Esophagus (tissue), 2 donors: ENCODE measurements around the gene EXOSC6. TPM values are rescaled to one million over a fixed set of nuclear protein-coding genes. Genes with fewer than 3 reads are reported as not detected.
"Not testable (repeated sequence)": the region's sequence is repeated elsewhere in the genome, so short reads cannot be mapped to it uniquely, and the experiment has no call there.

Source experiments
- H3K27ac ChIP-seq, 2 donors: one replicate each; pipeline ENCODE4 v1.5.1; 2013; ENCODE audit warnings: low read depth in 2 of 2, mild to moderate bottlenecking in 2 of 2, inconsistent platforms in 1 of 2, low read length in 1 of 2, moderate library complexity in 1 of 2
- H3K27me3 ChIP-seq, 2 donors: one replicate each; pipeline ENCODE4 v1.6.1; 2013; ENCODE audit warnings: low read length in 2 of 2, control low read depth in 1 of 2, mild to moderate bottlenecking in 1 of 2; ENCODE audit not compliant: insufficient read depth in 2 of 2, control insufficient read depth in 1 of 2
- H3K36me3 ChIP-seq, 2 donors: one replicate each; pipeline ENCODE4 v1.6.1; 2013; ENCODE audit warnings: low read length in 1 of 2; ENCODE audit not compliant: control insufficient read depth in 2 of 2, insufficient read depth in 2 of 2
- H3K4me1 ChIP-seq, 2 donors: one replicate each; pipeline ENCODE4 v1.6.1; 2013; ENCODE audit warnings: low read length in 1 of 2; ENCODE audit not compliant: control insufficient read depth in 2 of 2, insufficient read depth in 2 of 2
- H3K4me3 ChIP-seq, 2 donors: one replicate each; pipeline ENCODE4 v1.5.1; 2013; ENCODE audit warnings: low read length in 2 of 2, mild to moderate bottlenecking in 2 of 2, low read depth in 1 of 2, moderate library complexity in 1 of 2
- H3K9me3 ChIP-seq, 2 donors: one replicate each; pipeline ENCODE4 v1.6.1; 2013; ENCODE audit warnings: mild to moderate bottlenecking in 2 of 2, low read depth in 1 of 2, low read length in 1 of 2, moderate library complexity in 1 of 2; ENCODE audit not compliant: control insufficient read depth in 2 of 2, insufficient read depth in 1 of 2
- WGBS, 2 donors: extraction: QIAGEN DNeasy Blood & Tissue Kit; methylation state at CpG; one replicate each; pipeline ENCODE4 v1.1.7; 2013; 5-methylcytosine and 5-hydroxymethylcytosine counted together
- polyA plus RNA-seq, 2 donors: library from polyadenylated mRNA; stranded (reverse); fragments of 200-250 nt; gene quantifications; one replicate each; pipeline ENCODE4 v1.2.3, GENCODE V29; 2013
- donor health status: healthy with polysubstance abuse.
- donor health status: Bipolar disorder and iron deficiency.

The EXOSC6 gene
- polyA plus RNA-seq, 2 donors, result 6.9 to 7.0 TPM

DNA sequence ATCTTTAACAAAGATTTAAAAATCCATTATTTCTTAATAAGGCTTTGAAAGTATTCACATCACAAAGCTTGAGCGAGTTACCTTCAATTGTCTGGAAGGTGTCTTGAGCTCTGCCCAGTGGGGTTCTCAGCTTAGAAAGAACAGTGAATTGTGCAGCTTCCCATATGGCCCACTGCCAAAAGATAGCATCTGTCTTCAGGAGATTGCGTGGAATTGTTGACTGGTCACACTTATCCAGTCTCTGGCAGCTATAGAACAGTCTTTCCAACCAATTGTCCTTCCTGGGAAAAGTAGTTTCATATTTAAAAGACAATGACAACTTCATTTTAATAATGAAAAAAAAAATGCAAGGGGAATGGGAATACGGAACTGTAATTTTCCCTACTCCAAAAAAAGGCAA is 19.9 kb downstream of the EXOSC6 start:
- H3K9me3 ChIP-seq, H3K27me3 ChIP-seq, H3K36me3 ChIP-seq, H3K4me3 ChIP-seq, H3K4me1 ChIP-seq, H3K27ac ChIP-seq: not testable (repeated sequence)
- 77 to 86% methylated on average over 2 of the region's 3 CpGs for WGBS, 2 donors

DNA sequence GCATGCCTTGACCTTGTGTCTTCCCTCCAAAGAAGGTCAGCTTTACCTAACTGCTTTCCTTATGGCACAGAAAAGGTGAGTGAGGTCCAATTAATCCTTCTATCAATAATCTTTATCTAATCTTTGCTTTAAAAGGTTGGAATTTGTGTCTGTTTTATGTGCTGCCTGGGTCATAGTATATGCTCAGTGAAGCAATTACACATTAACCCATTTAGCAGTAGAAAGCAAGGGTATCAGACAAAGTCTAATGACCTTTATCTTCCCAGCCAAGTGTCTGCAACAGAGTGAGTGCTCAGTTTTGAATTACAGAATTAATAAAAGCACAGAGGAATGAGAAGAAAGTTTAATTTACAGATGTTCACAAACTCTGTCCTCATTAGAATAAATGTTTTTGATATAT is 25.7 kb downstream of the EXOSC6 start:
- H3K36me3 ChIP-seq, H3K4me1 ChIP-seq, H3K9me3 ChIP-seq, H3K4me3 ChIP-seq, H3K27me3 ChIP-seq, H3K27ac ChIP-seq: not testable (repeated sequence)

DNA sequence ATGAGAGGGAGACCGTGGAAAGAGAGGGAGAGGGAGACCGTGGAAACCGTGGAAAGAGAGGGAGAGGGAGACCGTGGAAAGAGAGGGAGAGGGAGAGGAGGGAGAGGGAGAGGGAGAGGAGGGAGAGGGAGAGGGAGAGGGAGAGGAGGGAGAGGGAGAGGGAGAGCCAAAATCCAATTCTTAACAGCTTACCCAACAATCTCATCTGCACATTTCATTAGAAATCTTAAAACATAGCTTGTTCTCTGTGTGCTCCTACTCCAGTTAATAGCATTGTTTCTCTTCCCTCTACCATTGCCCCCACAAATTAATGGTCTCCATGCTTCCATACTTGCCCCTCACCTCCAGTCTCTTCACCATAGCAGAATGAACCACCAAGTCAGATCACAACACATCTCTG is 26.3 kb downstream of the EXOSC6 start:
- H3K9me3 ChIP-seq, H3K27me3 ChIP-seq, H3K27ac ChIP-seq, H3K4me1 ChIP-seq, H3K4me3 ChIP-seq, H3K36me3 ChIP-seq: not testable (repeated sequence)
- 93 to 100% methylated on average over 3 of the region's 4 CpGs for WGBS, 2 donors

DNA sequence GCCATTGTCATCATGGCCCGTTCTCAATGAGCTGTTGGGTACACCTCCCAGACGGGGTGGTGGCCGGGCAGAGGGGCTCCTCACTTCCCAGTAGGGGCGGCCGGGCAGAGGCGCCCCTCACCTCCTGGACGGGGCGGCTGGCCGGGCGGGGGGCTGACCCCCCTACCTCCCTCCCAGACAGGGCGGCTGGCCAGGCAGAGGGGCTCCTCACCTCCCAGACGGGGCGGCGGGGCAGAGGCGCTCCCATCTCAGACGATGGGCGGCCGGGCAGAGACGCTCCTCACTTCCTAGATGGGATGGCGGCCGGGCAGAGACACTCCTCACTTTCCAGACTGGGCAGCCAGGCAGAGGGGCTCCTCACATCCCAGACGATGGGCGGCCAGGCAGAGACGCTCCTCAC is 27.1 kb downstream of the EXOSC6 start:
- WGBS, 2 donors, result 97% methylated on average over 6 to 19 of the region's 24 CpGs
- not testable (repeated sequence) for H3K36me3 ChIP-seq, H3K27ac ChIP-seq, H3K27me3 ChIP-seq, H3K4me3 ChIP-seq, H3K9me3 ChIP-seq, H3K4me1 ChIP-seq

DNA sequence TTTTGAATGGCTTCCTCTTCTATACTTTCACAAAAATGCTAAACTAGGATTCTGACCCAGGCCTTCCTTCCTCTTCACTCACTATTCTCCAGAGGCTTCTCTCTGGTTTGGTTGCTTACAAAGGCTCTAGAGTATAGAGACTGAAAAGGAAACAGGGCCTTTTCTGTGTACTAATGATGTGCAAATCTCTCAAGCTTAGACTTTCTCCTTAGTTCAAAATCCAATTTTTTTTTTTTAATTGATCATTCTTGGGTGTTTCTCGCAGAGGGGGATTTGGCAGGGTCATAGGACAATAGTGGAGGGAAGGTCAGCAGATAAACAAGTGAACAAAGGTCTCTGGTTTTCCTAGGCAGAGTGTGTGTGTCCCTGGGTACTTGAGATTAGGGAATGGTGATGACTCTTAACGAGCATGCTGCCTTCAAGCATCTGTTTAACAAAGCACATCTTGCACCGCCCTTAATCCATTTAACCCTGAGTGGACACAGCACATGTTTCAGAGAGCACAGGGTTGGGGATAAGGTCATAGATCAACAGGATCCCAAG is 27.7 kb downstream of the EXOSC6 start:
- H3K4me3 ChIP-seq, H3K36me3 ChIP-seq, H3K4me1 ChIP-seq, H3K27ac ChIP-seq, H3K27me3 ChIP-seq, H3K9me3 ChIP-seq: not testable (repeated sequence)
- 74 to 83% methylated on average over 1 of the region's 3 CpGs for WGBS, 2 donors

DNA sequence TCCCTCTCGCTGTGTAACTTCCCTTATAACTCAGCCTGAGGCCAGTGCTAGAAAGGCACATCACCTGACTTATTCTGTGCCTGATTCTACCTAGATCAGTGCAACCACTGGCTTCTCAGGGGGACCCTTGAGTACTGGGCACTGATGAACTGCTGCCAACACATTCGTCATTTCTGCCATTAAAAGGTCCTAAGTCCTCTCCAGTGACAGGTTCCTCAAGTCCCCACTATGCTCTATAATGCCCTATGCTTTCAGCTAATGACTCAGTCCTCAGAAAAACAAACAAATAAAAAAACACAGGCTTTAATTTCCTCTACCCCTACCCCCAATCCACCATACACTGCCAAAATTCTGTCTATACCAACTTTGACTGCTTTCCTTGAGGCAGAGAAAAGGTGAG is 28.5 kb downstream of the EXOSC6 start:
- H3K4me3 ChIP-seq, H3K4me1 ChIP-seq, H3K27ac ChIP-seq, H3K9me3 ChIP-seq, H3K36me3 ChIP-seq, H3K27me3 ChIP-seq: not testable (repeated sequence)
- WGBS, 2 donors, result 50 to 64% methylated on average over 1 of the region's 2 CpGs

DNA sequence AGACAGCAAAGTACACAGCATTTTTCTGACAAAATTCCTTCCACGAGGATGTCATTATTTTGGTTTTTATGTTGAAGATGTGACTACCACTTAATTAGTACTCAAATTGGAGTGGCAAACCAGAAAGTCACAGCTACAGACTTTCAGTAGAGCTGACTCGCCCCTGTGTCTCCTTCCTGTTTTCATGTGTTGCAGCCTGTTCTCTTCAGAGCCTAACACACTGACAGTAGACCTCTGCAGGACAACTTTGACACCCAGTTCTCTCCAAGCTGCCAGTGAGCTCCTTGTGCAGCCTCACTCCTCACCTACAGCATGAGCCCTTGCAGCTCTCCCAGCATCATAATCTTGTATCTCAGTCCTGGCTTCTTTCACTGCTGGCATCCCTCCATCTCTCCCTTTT is 29.2 kb downstream of the EXOSC6 start:
- not testable (repeated sequence) for H3K9me3 ChIP-seq, H3K27me3 ChIP-seq, H3K36me3 ChIP-seq, H3K4me3 ChIP-seq, H3K4me1 ChIP-seq, H3K27ac ChIP-seq
- WGBS, 2 donors, result 74 to 81% methylated on average over 2 of the region's 2 CpGs

DNA sequence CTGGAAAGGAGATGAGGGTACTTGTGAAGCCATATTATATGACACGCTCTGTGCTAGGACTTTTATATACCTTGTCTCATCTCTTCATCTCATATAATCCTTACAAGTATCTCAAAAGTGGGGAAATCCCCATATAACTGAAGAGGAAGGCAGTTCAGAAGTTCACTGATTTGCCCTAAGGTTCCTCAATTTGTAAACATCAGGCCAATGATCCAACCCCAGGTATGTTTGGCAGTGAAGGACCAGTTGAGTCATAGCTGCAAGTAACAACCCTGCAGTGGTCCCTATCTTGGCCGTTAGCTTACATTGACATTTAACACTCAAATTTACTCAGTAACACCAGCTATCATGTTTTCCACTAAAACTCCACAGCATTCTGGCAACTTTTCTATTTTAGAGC is 33.2 kb downstream of the EXOSC6 start:
- not testable (repeated sequence) for H3K27ac ChIP-seq, H3K9me3 ChIP-seq, H3K4me1 ChIP-seq, H3K27me3 ChIP-seq, H3K4me3 ChIP-seq, H3K36me3 ChIP-seq
- WGBS, 2 donors, result 73 to 77% methylated on average over 2 of the region's 2 CpGs

DNA sequence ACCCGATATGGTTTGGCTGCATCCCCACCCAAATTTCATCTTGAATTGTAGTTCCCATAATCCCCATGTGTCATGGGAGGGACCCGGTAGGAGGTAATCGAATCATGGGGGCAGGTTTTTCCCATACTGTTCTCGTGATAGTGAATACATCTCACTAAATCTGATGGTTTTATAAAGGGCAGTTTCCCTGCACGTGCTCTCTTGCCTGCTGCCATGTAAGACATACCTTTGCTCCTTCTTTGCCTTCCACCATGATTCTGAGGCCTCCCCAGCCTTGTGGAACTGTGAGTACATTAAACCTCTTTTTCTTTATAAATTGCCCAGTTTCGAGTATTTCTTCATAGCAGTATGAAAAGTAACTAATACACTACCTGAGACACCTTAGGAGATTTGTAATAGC is 45.4 kb downstream of the EXOSC6 start:
- H3K27ac ChIP-seq, H3K36me3 ChIP-seq, H3K9me3 ChIP-seq, H3K4me3 ChIP-seq, H3K27me3 ChIP-seq, H3K4me1 ChIP-seq: not testable (repeated sequence)
- WGBS, 2 donors, result 78 to 97% methylated on average over 6 of the region's 6 CpGs

DNA sequence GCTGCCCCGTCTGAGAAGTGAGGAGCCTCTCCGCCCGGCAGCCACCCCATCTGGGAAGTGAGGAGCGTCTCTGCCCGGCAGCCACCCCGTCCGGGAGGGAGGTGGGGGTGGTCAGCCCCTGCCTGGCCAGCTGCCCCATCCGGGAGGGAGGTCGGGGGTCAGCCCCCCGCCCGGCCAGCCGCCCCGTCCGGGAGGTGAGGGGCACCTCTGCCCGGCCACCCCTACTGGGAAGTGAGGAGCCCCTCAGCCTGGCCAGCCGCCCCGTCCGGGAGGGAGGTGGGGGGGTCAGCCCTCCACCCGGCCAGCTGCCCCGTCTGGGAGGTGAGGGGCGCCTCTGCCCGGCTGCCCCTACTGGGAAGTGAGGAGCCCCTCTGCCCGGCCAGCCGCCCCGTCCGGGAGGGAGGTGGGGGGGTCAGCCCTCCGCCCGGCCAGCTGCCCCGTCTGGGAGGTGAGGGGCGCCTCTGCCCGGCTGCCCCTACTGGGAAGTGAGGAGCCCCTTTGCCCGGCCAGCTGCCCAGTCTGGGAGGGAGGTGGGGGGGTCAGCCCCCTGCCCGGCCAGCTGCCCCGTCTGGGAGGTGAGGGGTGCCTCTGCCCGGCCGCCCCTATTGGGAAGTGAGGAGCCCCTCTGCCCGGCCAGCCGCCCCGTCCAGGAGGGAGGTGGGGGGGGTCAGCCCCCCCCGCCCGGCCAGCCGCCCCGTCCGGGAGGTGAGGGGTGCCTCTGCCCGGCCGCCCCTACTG is 46.9 kb downstream of the EXOSC6 start:
- not testable (repeated sequence) for H3K9me3 ChIP-seq, H3K4me1 ChIP-seq, H3K27ac ChIP-seq, H3K36me3 ChIP-seq, H3K27me3 ChIP-seq, H3K4me3 ChIP-seq
- 97 to 99% methylated on average over 12 to 40 of the region's 46 CpGs for WGBS, 2 donors
